Neural progenitor cell (in vitro differentiated cells): ENCODE measurements around the gene GCN1.
"Not testable (repeated sequence)": the region's sequence is repeated elsewhere in the genome, so short reads cannot be mapped to it uniquely, and the experiment has no call there.

Experiments
- EZH2 ChIP-seq: fragments of 200-600 bp; sonication (generic); IDR thresholded peaks from 2 replicates; pipeline ENCODE4 v1.6.1; 2017; ENCODE audit warnings: antibody characterized with exemption, mild to moderate bottlenecking, moderate library complexity
- EZH2phosphoT487 ChIP-seq: fragments of 200-600 bp; sonication (generic); IDR thresholded peaks from 2 replicates; pipeline ENCODE4 v1.6.1; 2017; ENCODE audit warnings: antibody characterized with exemption
- TF ChIP-seq, protein P1 (sequence below): fragments of 200-600 bp; sonication (generic); IDR thresholded peaks from 2 replicates; pipeline ENCODE4 v1.5.1; 2017; ENCODE audit warnings: antibody characterized with exemption, mild to moderate bottlenecking

GRCh38 chr12:120206781-120207180 is 12.3 kb upstream of the GCN1 start:
- TF ChIP-seq, protein P1, sequence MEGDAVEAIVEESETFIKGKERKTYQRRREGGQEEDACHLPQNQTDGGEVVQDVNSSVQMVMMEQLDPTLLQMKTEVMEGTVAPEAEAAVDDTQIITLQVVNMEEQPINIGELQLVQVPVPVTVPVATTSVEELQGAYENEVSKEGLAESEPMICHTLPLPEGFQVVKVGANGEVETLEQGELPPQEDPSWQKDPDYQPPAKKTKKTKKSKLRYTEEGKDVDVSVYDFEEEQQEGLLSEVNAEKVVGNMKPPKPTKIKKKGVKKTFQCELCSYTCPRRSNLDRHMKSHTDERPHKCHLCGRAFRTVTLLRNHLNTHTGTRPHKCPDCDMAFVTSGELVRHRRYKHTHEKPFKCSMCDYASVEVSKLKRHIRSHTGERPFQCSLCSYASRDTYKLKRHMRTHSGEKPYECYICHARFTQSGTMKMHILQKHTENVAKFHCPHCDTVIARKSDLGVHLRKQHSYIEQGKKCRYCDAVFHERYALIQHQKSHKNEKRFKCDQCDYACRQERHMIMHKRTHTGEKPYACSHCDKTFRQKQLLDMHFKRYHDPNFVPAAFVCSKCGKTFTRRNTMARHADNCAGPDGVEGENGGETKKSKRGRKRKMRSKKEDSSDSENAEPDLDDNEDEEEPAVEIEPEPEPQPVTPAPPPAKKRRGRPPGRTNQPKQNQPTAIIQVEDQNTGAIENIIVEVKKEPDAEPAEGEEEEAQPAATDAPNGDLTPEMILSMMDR: not testable (repeated sequence)
- TF ChIP-seq EZH2phosphoT487, EZH2: not testable (repeated sequence)
